Tibial nerve (tissue), 4 donors: ENCODE measurements around the gene TBC1D24. TPM values are rescaled to one million over a fixed set of nuclear protein-coding genes. Genes with fewer than 3 reads are reported as not detected.
A peak's percentile ranks its signal among the peaks of the same experiment; 100 is the strongest.

Experiments used
- DNase-seq, 2 donors: peaks; one replicate each; pipeline ENCODE4 v3.0.0-alpha.2; 2019; ENCODE audit warnings: low spot score in 2 of 2
- H3K27ac ChIP-seq, 4 donors: fragments of 200-600 bp; sonication (generic) in 3 of 4; one replicate each; pipeline ENCODE4 v1.5.1; 2017 to 2019; ENCODE audit warnings: mild to moderate bottlenecking in 1 of 4
- H3K27me3 ChIP-seq, 2 donors: fragments of 200-600 bp; sonication (generic) in 1 of 2; one replicate each; pipeline versions ENCODE4 v1.5.1 to v1.6.0; 2017 to 2019
- H3K36me3 ChIP-seq, 3 donors: fragments of 200-600 bp; sonication (generic); one replicate each; pipeline ENCODE4 v1.5.1; 2018 to 2019
- H3K4me1 ChIP-seq, 4 donors: fragments of 200-600 bp; sonication (generic) in 3 of 4; one replicate each; pipeline ENCODE4 v1.5.1; 2017 to 2019
- H3K4me3 ChIP-seq, 4 donors: fragments of 200-600 bp; sonication (generic) in 3 of 4; one replicate each; pipeline ENCODE4 v1.5.1; 2017 to 2019; ENCODE audit warnings: mild to moderate bottlenecking in 1 of 4, moderate library complexity in 1 of 4
- H3K9me3 ChIP-seq, 4 donors: fragments of 200-600 bp; sonication (generic) in 3 of 4; one replicate each; pipeline ENCODE4 v1.5.1; 2017 to 2019
- EP300 ChIP-seq, 2 donors: sonication (generic); formaldehyde crosslinking; IDR thresholded peaks; one replicate each; pipeline ENCODE4 v1.6.1; 2017; ENCODE audit warnings: antibody characterized with exemption in 2 of 2, mild to moderate bottlenecking in 1 of 2
- POLR2A ChIP-seq, 2 donors: fragments of 450-650 bp; IDR thresholded peaks; one replicate each; pipeline ENCODE4 v1.6.1; 2017; ENCODE audit warnings: antibody characterized with exemption in 2 of 2, mild to moderate bottlenecking in 2 of 2, moderate library complexity in 2 of 2
- WGBS, 2 donors: methylation state at CpG; one replicate each; pipeline ENCODE4 v1.1.5; 2018; 5-methylcytosine and 5-hydroxymethylcytosine counted together
- total RNA-seq, 4 donors: library from RNA; depleted of rRNA; stranded (reverse); fragments of >200 nt; gene quantifications; one replicate each; pipeline ENCODE4 v1.1.0, GENCODE V29; 2016
- TF ChIP-seq, protein P1 (sequence below), 5 experiments: fragments of 200-600 bp in 3 of 5; fragments of 450-650 bp in 2 of 5; sonication (generic) in 3 of 5; IDR thresholded peaks; one replicate each; pipeline ENCODE4 v1.5.1; 2016 to 2019; ENCODE audit warnings: antibody characterized with exemption in 5 of 5, mild to moderate bottlenecking in 3 of 5, moderate library complexity in 2 of 5

TBC1D24 gene
- total RNA-seq, 4 donors from 2014 or later = 12.0 to 18.3 (median 16.3) TPM

DNA sequence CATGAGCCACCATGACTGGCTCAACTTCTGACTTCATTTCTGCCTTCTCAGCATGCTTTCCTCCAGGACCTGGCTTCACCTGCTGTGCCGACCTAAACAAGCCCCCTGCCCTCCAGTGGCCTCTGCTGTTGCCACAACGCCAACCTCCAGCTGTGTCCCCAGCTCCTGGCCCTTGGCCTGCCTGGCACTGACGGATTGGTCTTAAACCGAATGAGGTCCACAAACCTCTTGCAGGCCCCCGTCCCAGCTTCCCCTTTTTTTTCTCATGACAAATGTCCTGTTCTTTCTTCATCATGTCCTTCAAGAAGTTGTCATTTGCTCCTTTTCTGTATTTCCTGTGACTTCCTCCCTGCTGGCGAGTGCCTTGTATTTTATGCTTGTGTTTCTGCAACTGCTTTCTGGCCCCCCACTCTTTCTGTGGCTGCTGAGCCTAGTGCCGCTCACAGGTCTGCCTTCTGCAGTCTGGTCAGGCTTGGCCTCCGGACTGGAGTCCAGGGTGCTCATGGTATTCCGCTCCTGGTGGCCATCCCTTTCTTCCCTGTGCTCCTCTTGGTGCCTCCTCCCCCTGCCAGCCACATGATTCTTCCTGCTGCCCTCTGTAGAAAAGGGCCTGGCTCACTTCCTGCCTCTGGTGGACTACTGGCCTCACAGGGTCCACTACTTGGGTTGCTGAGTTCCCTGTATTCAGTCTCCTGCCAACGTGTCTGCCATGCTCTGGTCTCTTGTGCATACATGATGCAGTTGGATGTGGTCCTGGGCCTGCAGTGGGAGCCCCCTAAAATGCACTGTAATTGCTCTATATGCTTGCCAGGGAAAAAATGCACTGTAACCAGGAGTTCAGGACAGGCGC lies 41.7 kb downstream of the TBC1D24 start:
- WGBS, 2 donors = 58 to 65% methylated on average over 11 of the region's 11 CpGs
- TF ChIP-seq, protein P1, sequence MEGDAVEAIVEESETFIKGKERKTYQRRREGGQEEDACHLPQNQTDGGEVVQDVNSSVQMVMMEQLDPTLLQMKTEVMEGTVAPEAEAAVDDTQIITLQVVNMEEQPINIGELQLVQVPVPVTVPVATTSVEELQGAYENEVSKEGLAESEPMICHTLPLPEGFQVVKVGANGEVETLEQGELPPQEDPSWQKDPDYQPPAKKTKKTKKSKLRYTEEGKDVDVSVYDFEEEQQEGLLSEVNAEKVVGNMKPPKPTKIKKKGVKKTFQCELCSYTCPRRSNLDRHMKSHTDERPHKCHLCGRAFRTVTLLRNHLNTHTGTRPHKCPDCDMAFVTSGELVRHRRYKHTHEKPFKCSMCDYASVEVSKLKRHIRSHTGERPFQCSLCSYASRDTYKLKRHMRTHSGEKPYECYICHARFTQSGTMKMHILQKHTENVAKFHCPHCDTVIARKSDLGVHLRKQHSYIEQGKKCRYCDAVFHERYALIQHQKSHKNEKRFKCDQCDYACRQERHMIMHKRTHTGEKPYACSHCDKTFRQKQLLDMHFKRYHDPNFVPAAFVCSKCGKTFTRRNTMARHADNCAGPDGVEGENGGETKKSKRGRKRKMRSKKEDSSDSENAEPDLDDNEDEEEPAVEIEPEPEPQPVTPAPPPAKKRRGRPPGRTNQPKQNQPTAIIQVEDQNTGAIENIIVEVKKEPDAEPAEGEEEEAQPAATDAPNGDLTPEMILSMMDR (IDR thresholded peaks at IDR 0.05) = peak in 1 of 5 experiments; percentile 14
- no peak for TF ChIP-seq POLR2A (IDR thresholded peaks at IDR 0.05)
- no peaks in the 10 kb centered on the region for H3K27me3 ChIP-seq
- H3K36me3 ChIP-seq = peaks cover 0 to 11% (median 0%) of the 10 kb centered on the region in 3 donors
- H3K4me3 ChIP-seq = peak overlapping the region in 1 of 4 donors; percentile 94
- H3K4me1 ChIP-seq = peaks cover 0 to 82% (median 66%) of the 10 kb centered on the region in 4 donors
- no peaks in the 10 kb centered on the region for H3K9me3 ChIP-seq
- peak overlapping the region in 3 of 4 donors; percentile 98 to 100 (median 99) for H3K27ac ChIP-seq
- no peak for DNase-seq

DNA sequence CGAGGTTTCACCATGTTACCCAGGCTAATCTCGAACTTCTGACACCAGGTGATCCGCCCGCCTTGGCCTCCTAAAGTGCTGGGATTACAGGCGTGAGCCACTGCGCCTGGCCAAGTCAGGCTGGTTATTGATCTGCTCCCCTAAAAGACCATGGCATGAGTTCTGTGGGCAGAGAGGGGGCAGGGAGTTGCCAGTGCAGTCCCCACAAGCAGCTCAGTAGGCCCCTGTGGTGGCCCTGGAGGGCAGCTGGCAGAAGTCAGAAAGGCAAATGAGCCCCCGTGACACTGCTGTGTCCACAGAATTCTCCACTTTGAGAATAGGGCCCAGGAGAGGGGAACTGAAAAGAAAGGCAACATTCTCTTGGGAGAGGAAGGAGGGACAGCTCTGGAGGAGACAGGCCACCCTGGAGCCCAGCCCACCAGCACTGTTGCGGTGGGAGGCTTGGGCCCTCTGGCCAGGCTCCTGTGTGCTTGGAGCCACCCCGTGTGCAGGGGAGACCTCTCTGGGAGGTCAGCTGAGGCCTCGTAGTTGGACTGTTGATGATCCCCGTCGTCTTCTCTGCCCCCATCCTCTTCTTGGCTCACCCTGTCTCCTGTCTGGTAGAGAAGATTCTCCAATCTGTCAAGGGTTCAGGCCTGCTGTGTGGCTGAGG lies 43.2 kb downstream of the TBC1D24 start:
- Histone ChIP-seq H3K36me3 (peaks cover 0 to 25% (median 0%) of the 10 kb centered on the region in 3 donors), H3K9me3 (no peaks in the 10 kb centered on the region), H3K4me3 (no peak overlapping the region), H3K4me1 (peaks cover 0 to 68% (median 61%) of the 10 kb centered on the region in 4 donors), H3K27ac (peak overlapping the region in 3 of 4 donors; percentile 18 to 99 (median 98)), H3K27me3 (no peaks in the 10 kb centered on the region)
- TF ChIP-seq, protein P1 (IDR thresholded peaks at IDR 0.05) = no peak
- TF ChIP-seq POLR2A (IDR thresholded peaks at IDR 0.05) (no peak), EP300 (IDR thresholded peaks at IDR 0.05) (no peak)
- WGBS, 2 donors = 58 to 61% methylated on average over 10 to 12 of the region's 12 CpGs
- no peak for DNase-seq

DNA sequence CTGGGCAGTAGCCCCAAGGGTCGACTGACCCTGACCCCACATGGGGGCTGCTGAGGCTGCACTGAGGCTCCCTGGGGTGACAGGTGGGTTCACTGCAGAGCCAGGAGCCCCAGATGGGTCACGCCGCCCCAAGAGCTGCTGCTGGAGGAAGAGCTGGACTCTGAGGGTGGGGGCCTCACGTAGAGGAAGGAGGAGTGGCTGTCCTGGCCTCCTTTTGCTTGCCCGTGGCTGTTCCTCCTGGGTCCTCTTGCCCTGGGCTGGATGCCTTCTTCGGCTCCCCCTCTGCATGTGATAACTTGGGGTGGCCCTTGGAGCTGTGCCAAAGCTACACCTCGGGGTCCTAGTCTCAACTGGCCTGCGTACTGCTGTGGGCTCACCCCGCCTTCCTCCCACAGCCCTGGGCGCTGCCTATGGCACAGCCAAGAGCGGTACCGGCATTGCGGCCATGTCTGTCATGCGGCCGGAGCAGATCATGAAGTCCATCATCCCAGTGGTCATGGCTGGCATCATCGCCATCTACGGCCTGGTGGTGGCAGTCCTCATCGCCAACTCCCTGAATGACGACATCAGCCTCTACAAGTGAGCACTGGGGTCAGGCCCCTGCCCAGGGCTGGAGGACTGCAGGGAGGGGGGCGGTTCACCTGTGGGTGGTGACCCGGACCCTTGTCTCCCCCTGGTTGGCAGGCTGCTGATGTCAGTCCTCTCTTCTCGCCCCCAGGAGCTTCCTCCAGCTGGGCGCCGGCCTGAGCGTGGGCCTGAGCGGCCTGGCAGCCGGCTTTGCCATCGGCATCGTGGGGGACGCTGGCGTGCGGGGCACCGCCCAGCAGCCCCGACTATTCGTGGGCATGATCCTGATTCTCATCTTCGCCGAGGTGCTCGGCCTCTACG lies 44.1 kb downstream of the TBC1D24 start:
- Histone ChIP-seq H3K36me3 (peaks cover 0 to 35% (median 0%) of the 10 kb centered on the region in 3 donors), H3K9me3 (no peaks in the 10 kb centered on the region), H3K4me3 (peak overlapping the region in 1 of 4 donors; percentile 75), H3K27ac (peak overlapping the region; percentile 34 to 99 (median 83)), H3K4me1 (peaks cover 0 to 64% (median 59%) of the 10 kb centered on the region in 4 donors), H3K27me3 (no peaks in the 10 kb centered on the region)
- DNase-seq = no peak
- 77 to 82% methylated on average over 25 to 30 of the region's 39 CpGs for WGBS, 2 donors
- no peak for TF ChIP-seq EP300 (IDR thresholded peaks at IDR 0.05)
- TF ChIP-seq POLR2A (IDR thresholded peaks at IDR 0.05) = no peak
- TF ChIP-seq, protein P1 (IDR thresholded peaks at IDR 0.05) = no peak

DNA sequence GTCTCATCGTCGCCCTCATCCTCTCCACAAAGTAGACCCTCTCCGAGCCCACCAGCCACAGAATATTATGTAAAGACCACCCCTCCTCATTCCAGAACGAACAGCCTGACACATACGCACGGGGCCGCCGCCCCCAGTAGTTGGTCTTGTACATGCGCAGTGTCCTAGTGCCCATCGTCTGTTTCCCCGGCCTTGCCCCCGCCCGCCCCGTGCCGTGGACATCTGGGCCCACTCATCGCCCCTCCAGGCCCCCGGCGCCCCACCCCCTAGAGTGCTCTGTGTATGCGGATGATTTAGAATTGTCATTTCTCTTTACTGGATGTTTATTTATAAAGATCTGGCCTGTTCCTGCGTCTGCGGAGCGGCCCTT lies 44.8 kb downstream of the TBC1D24 start:
- no peak for DNase-seq
- no peaks in the 10 kb centered on the region for H3K27me3 ChIP-seq
- no peaks in the 10 kb centered on the region for H3K9me3 ChIP-seq
- H3K4me3 ChIP-seq = peak overlapping the region in 3 of 4 donors; percentile 24 to 75 (median 63)
- peaks cover 0 to 42% (median 0%) of the 10 kb centered on the region in 3 donors for H3K36me3 ChIP-seq
- peaks cover 0 to 67% (median 58%) of the 10 kb centered on the region in 4 donors for H3K4me1 ChIP-seq
- H3K27ac ChIP-seq = peak overlapping the region; percentile 34 to 99 (median 83)
- WGBS, 2 donors = 37 to 41% methylated on average over 22 of the region's 22 CpGs
- TF ChIP-seq POLR2A (IDR thresholded peaks at IDR 0.05) (no peak), EP300 (IDR thresholded peaks at IDR 0.05) (no peak)
- TF ChIP-seq, protein P1 (IDR thresholded peaks at IDR 0.05) = no peak
